RWPE2 (cell line): ENCODE results near the gene STK10.

Experiments used
- ATAC-seq: fragments of 200-7000 bp; cut with Tn5 transposase; 3 replicates; pipeline ENCODE4 v1.9.1; 2021; ENCODE audit warnings: low read depth
- DNase-seq: peaks from one replicate; pipeline ENCODE4 v3.0.0-alpha.2; 2020; ENCODE audit warnings: low spot score
- H3K27ac ChIP-seq: fragments of 450-650 bp; 2 replicates; pipeline ENCODE4 v1.5.1; 2017; ENCODE audit warnings: mild to moderate bottlenecking; ENCODE audit not compliant: poor library complexity, severe bottlenecking
- H3K27me3 ChIP-seq: fragments of 250-450 bp; sonication (Bioruptor Pico); 2 replicates; pipeline ENCODE4 v1.5.1; 2021; ENCODE audit warnings: mild to moderate bottlenecking, moderate library complexity; ENCODE audit not compliant: insufficient read depth, poor library complexity, severe bottlenecking
- H3K36me3 ChIP-seq: fragments of 250-450 bp; sonication (Bioruptor Pico); 2 replicates; pipeline ENCODE4 v1.5.1; 2020; ENCODE audit warnings: low read depth, mild to moderate bottlenecking, moderate library complexity
- H3K4me1 ChIP-seq: fragments of 250-450 bp; sonication (Bioruptor Pico); 2 replicates; pipeline ENCODE4 v1.5.1; 2021; ENCODE audit warnings: mild to moderate bottlenecking, moderate library complexity; ENCODE audit not compliant: insufficient read depth, poor library complexity, severe bottlenecking
- H3K4me3 ChIP-seq: fragments of 250-450 bp; sonication (Bioruptor Pico); 2 replicates; pipeline ENCODE4 v1.5.1; 2021; ENCODE audit warnings: mild to moderate bottlenecking, moderate library complexity; ENCODE audit not compliant: severe bottlenecking
- H3K9me3 ChIP-seq: fragments of 250-450 bp; sonication (Bioruptor Pico); 2 replicates; pipeline ENCODE4 v1.5.1; 2021; ENCODE audit warnings: mild to moderate bottlenecking, moderate library complexity; ENCODE audit not compliant: severe bottlenecking
- TF ChIP-seq, protein P1 (sequence below): fragments of 450-650 bp; IDR thresholded peaks from one replicate; pipeline ENCODE4 v1.5.1; 2017; ENCODE audit warnings: mild to moderate bottlenecking, moderate library complexity; ENCODE audit not compliant: poor library complexity, severe bottlenecking

STK10 gene

DNA sequence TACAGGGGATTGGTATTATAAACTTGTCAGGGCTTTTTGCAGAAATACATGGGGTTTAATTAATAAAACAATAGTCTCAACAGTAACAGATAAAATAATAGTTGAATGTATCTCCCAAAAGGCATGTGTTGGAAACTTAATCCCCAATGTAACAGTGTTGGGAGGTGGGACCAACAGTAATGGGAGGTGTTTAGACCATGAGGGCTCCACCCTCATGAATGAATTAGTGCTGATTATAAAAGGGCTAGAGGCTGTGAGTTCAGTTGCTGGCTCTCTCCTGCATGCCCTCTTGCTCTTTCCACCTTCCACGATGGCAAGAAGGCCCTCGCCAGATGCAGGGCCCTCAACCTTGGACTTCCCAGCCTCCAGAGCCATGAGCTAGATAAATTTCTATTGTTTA, 56.3 kb downstream of the STK10 start:
- DNase-seq (no peak), ATAC-seq (no peak)
- Histone ChIP-seq H3K4me3 (no peak overlapping the region), H3K4me1 (no peaks in the 10 kb centered on the region), H3K27me3 (no peaks in the 10 kb centered on the region), H3K27ac (no peak overlapping the region), H3K36me3 (peaks cover 3% of the 10 kb centered on the region; the same call in 1 of the 2 replicates), H3K9me3 (no peaks in the 10 kb centered on the region)
- TF ChIP-seq, protein P1, sequence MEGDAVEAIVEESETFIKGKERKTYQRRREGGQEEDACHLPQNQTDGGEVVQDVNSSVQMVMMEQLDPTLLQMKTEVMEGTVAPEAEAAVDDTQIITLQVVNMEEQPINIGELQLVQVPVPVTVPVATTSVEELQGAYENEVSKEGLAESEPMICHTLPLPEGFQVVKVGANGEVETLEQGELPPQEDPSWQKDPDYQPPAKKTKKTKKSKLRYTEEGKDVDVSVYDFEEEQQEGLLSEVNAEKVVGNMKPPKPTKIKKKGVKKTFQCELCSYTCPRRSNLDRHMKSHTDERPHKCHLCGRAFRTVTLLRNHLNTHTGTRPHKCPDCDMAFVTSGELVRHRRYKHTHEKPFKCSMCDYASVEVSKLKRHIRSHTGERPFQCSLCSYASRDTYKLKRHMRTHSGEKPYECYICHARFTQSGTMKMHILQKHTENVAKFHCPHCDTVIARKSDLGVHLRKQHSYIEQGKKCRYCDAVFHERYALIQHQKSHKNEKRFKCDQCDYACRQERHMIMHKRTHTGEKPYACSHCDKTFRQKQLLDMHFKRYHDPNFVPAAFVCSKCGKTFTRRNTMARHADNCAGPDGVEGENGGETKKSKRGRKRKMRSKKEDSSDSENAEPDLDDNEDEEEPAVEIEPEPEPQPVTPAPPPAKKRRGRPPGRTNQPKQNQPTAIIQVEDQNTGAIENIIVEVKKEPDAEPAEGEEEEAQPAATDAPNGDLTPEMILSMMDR: no peak

DNA sequence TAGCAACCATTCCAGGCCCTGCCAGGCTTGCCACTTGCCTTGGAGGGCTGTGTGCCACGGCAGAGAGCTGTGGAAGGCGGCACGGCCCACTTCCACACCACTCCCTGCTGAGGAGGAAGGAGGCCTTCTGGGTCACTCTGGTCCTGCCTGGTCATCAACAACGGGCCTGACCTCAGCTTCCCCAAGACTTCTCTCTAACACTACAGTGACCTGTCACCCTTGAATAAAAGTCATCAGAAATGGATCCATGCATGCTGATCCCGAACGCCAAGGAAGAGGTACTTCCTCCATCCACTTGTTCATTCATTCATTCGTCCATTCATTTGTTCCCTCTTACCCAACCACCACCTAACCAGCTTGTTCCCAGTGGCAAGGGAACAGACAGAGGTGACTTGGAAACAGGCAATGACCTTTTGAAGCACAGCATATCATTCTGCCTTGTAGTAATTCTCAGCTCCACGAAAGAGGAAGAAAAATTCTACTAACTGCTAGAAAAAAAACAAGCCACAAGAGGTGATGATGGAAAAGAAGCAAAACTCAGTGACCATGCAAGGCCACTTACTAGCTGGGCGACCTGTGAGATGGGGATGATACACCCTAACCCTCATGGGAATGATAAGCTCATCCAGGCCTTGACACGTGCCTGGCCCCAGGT, 58.6 kb downstream of the STK10 start:
- DNase-seq: no peak
- no peaks in the 10 kb centered on the region for H3K27me3 ChIP-seq
- no peak for ATAC-seq
- H3K9me3 ChIP-seq: no peaks in the 10 kb centered on the region
- no peak overlapping the region for H3K4me3 ChIP-seq
- no peaks in the 10 kb centered on the region for H3K4me1 ChIP-seq
- peaks cover 19% of the 10 kb centered on the region; the same call in 1 of the 2 replicates for H3K36me3 ChIP-seq
- no peak overlapping the region for H3K27ac ChIP-seq
- TF ChIP-seq, protein P1: no peak

DNA sequence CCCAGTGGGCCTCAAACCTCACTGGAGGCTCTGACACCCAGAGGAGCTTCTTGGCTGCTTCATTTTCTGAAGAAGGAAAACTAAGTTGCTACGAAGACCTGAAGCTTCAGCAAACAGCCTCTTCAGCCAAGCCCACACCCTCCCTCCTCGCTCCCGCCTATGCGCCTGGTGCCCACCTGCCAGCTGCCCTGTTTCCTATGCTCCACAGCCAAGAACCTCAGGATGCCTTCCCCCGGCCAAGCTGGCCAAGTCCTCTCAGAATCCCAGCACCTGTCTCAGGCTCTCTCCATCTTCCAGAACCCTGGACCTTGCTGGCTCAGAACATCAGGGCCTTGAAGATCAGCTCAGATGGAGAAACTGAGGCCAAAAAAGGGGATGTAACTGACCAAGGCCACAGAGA, 60.4 kb downstream of the STK10 start:
- Histone ChIP-seq H3K27ac (no peak overlapping the region), H3K36me3 (peaks cover 19% of the 10 kb centered on the region; the same call in 1 of the 2 replicates), H3K27me3 (no peaks in the 10 kb centered on the region), H3K4me3 (no peak overlapping the region), H3K9me3 (no peaks in the 10 kb centered on the region), H3K4me1 (no peaks in the 10 kb centered on the region)
- no peak for ATAC-seq
- DNase-seq: no peak
- TF ChIP-seq, protein P1: no peak

DNA sequence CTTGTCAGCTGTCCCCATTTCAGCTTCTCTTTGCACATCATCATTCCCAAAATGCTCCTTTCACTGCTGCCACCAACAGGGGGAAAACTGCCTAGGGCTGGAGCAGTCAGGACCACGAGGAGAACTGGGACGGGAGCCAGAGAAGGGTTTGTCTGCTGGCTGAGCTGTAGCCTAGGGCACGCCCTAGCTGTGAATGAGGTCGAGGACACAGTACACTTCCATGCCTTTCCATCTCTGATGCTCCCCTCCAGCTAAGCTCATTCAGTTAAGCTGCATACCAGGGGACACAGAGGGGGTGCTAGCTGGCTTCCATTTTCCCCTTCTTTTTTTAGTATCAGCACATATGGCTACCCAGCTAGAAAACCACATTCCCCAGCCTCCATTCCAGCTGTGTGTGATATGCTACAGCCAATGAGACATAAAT, 64.7 kb downstream of the STK10 start:
- Histone ChIP-seq H3K27me3 (no peaks in the 10 kb centered on the region), H3K9me3 (no peaks in the 10 kb centered on the region), H3K27ac (no peak overlapping the region), H3K36me3 (peaks cover 19% of the 10 kb centered on the region; the same call in 1 of the 2 replicates), H3K4me3 (no peak overlapping the region), H3K4me1 (peaks cover 3% of the 10 kb centered on the region)
- ATAC-seq: peak; percentile 71
- no peak for DNase-seq
- TF ChIP-seq, protein P1: peak; percentile 20
